ENCODE data around the gene NR2E1.

NR2E1 gene

DNA sequence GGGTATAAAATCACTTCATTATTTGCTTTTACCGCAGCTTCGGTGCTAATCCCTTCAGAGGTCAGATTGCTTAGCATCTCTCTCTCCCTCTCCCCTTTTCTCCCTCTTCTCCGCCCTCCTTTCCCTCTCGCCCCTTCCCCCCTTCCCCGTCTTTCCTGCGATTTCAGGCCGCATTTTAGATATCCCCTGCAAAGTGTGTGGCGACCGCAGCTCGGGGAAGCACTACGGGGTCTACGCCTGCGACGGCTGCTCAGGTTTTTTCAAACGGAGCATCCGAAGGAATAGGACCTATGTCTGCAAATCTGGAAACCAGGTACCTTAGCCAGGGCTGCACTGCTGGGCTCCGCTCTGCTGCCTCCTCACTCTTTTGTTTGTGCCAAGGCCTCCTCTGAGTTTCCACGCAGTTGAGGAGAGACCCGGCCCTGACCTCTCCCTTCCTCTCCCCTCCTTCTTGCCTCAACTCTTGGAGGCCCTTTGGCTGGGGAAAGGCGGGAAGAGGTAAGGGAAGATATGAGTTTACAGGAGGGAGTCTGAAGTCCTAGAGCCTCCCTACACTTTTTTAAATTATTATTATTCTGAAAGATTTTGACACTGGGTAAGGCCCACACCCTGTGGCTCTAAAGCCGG, 5.6 kb downstream of the NR2E1 start:
- DNase-seq (ENCODE audit: low spot score): no peak

DNA sequence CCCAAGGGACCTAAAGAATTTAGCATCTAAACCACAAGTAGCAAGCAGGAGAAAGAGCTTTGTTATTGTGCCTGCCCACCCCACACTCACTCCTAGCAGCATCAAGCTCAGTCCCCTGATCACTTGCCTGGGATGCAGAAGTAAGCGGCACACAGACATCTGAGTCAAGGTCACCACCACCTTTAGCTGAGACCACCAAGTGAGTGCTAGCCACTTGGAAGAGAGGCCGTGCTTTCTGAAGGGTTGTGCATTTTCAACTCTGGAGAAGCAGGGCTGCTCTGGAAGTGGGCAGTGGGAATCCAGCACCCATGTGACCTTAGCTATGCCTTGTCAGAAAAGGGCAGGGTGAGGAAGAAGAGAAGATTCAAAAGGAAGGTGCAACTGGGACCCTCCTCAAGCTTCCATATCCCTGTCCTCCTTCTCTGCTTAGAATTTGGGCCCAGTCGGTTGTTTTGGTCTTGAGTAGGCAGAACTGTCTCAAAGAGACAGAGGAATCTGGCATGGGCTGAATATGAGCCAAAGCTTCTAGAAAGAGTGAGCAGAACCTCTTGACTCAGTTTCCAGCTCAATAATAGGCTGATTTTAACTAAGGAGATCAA, 6.2 kb downstream of the NR2E1 start:
- no peak for DNase-seq (ENCODE audit: low spot score)

DNA sequence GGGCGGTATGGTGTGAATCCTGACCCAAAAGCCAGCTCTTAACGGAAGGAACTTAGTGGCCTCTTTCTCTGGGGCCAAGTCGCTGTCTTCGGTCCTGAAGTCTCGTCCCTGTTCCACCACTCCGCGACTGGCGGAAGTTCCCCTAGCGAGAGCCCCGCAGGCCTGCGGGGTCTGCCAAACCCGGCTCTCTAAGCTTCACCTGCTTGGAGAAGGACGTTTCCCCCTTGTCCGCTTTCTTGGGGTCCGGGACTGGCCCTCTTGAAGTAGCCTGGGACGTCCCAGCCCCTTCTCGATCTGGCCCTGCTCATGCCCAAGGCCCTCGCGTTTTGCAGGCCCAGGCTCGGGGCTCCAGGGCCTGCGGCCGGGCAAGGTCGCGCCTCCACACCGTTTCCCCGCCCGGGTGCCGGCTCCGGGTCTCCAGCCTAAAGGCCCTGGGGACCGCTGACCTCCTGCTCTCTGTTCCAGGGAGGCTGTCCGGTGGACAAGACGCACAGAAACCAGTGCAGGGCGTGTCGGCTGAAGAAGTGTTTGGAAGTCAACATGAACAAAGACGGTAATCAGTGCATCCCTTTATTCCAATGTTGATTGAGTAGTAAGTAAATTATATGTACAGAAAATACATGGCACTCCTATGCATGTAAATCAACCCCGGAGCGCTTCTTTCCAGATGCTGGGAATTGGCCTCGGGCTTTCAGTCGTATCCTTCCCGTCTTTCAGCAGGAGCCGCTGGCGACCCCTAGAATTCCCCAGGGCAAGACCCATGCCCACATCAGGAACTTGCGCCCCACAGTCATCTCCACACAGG, 8.8 kb downstream of the NR2E1 start:
- DNase-seq (ENCODE audit: low spot score): no peak

DNA sequence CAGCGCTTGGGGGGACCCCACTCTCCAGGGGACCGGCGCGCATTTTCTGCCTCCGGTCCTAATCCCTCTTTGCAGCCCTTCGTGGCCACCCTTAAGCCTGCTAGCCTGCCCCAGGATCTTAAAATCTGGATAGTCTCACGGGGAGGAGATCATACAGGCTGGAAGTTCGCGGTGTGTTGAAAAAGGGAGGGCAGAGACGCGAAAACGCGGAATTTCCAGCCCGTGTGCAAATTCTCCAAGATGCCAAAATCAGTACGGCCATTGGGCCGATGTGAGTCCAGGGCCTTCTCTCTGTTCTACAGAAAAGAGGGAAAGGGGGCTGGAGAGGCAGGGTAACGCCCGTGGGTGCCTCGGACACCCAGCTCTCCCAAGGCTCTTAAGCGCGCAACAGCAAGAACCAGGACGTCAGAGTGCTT, 9.4 kb downstream of the NR2E1 start:
- DNase-seq (ENCODE audit: low spot score): no peak

DNA sequence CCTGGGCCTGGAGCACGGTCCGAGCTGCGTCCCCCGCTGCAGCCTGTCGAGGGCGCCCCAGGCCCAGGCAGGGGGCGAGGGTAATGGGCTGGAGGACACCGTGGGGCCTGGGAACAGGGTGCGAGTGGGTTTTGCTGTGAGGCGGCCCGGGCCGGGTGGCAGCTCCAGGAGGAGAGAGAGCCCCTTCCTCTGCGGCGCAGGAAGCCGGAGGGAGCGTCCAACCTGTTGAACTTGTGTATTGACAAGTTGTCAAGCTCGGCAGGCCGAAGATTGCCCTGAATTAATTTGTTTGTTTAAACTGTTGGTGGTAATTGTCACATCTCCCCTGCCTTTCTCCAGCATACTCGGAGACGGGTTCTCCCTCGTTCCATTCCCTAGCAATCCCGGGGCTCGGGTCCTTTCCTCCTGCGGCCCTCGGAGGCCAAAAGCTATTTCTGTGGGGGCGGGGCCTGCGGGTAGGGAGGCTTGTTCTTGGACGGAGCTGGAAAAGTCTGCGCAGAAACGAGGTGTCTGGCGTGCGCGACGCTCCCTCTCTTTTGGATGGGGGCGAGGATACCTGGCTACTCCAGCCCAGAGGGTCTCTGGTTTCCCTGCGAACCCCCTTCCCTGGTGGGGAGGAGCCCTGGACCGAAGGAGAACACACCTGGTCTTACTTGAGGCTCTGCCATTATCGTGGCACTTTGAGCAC, 9.9 kb downstream of the NR2E1 start:
- no peak for DNase-seq (ENCODE audit: low spot score)

GRCh38 chr6:108176281-108177089, 10.7 kb downstream of the NR2E1 start:
- DNase-seq (ENCODE audit: low spot score): no peak

- no peak for DNase-seq (ENCODE audit: low spot score)
These were observed 13.9 kb downstream of the NR2E1 start for GRCh38 chr6:108179741-108180140.

DNA sequence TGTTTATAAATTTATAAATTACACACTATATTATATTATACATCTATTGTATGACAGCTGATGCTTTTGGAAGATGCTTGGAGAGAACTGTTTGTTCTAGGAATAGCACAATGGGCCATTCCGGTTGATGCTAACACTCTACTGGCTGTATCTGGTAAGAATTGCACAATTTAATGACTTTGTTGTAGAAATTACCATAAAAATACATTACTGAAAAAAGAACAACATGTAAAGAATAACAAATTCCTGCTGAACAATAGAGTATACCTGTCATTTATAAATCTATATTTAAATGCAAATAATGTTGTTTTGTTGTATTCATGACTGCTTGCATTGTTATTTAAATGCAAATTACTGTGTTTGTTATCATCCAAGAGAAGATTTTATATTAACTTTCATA, 14.4 kb downstream of the NR2E1 start:
- no peak for DNase-seq (ENCODE audit: low spot score)

- DNase-seq (ENCODE audit: low spot score): no peak
These were observed 15.0 kb downstream of the NR2E1 start for GRCh38 chr6:108180776-108181175.

- no peak for DNase-seq (ENCODE audit: low spot score)
These were observed 20.4 kb downstream of the NR2E1 start for GRCh38 chr6:108186226-108186625.

- DNase-seq (ENCODE audit: low spot score): no peak
These were observed 21.7 kb downstream of the NR2E1 start for GRCh38 chr6:108187519-108187918.

- DNase-seq (ENCODE audit: low spot score): no peak
These were observed 27.3 kb downstream of the NR2E1 start for GRCh38 chr6:108193131-108193530.

DNA sequence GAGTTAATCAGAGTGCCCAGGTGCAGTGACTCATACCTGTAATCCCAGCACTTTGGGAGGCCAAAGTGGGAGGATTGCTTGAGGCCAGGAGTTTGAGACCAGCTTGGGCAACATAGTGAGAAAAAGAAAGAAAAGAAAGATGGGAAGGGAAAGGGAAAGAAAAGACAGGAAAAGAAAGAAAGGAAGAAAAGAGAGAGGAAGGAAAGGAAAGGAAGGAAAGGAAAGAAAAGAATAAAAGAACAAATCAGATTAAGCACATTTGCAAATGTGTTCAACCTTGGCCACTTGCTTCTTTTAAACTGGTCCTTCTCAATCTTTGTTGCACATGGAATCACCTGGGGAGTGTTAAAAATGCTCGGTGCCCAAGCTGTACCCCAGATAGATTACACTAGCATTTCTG, 28.0 kb downstream of the NR2E1 start:
- no peak for DNase-seq (ENCODE audit: low spot score)

DNA sequence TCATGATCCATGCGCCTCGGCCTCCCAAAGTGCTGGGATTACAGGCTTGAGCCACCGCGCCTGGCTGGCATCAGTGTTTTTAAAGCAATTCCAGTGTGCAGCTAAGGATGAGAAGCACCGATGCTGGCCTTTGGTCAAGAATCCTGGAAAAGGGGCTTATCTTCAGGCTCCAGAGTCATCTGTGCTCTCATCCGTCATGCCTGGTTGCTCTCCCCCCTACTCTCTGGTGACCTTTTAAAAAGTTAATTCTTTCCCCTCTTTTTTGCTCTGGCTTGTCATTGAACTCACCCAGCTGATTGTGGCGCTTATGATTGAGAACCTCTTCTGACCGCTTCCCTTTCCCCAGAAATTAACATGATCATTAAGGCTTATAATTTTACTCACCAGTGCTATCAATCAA, 28.7 kb downstream of the NR2E1 start:
- DNase-seq (ENCODE audit: low spot score): no peak

DNA sequence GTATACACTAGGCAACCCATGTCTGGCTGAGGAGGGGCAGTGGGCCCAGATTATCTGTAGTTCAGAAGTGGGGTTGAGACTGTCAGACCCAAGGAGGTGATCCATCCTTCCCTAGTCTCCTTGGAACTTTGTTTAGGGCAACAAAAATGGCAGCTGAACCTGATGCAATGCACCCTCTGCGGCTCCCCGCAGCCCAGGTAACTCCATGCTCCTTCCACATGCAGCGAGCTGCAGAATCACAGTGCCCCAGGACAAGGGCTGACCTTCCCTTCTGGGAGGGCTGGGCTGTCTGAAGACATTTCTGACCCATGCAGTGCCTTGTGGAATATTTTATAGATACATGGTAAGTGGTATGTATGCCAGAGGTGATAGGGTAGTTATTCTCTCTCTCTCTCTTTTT, 29.4 kb downstream of the NR2E1 start:
- no peak for DNase-seq (ENCODE audit: low spot score)

- DNase-seq (ENCODE audit: low spot score): no peak
These were observed 33.1 kb downstream of the NR2E1 start for GRCh38 chr6:108198761-108199498.

GRCh38 chr6:108200186-108200585, 34.4 kb downstream of the NR2E1 start:
- no peak for DNase-seq (ENCODE audit: low spot score)

- DNase-seq (ENCODE audit: low spot score): no peak
These were observed 34.8 kb downstream of the NR2E1 start for GRCh38 chr6:108200631-108201030.

- DNase-seq (ENCODE audit: low spot score): no peak
These were observed 37.6 kb downstream of the NR2E1 start for GRCh38 chr6:108203189-108204112.

DNA sequence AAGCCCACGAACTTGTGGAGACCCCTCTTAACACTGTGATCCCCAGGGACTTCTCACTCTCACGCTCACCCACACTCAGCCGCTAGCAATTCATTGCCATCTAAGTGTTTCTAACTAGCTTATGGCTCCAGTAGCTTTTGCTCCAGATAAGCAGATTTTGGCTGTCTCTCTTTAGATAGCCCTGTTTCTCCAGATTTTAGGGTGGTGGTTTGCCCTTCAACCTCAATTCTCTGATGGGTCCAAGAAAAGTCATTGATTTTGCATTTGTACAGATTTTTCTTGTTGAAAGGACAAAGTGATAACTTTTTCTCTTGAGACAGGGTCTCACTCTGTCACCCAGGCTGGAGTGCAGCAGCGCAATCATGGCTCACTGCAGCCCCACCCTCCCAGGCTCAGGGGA, 41.2 kb downstream of the NR2E1 start:
- no peak for DNase-seq (ENCODE audit: low spot score)

Data from pons (tissue), 1 donor.